B cell (primary cell): ENCODE measurements around the gene PRKCZ. TPM values are rescaled to one million over a fixed set of nuclear protein-coding genes. Genes with fewer than 3 reads are reported as not detected.

Source experiments
- ATAC-seq: fragments of 200-7000 bp; cut with Tn5 transposase; one replicate; pipeline ENCODE4 v1.10.0; 2021; ENCODE audit warnings: low read depth, mild to moderate bottlenecking, moderate number of reproducible peaks, moderate library complexity
- CTCF ChIA-PET: fragments of 350-600 bp; sonication (Branson Sonifier 250); formaldehyde crosslinking; loops from one replicate; lab custom pipeline; 2021; ENCODE audit warnings: antibody characterized with exemption, inconsistent platforms; lab: Charles Lee
- POLR2A ChIA-PET: fragments of 350-600 bp; sonication (Branson Sonifier 250); formaldehyde crosslinking; loops from one replicate; lab custom pipeline; 2021; ENCODE audit warnings: antibody characterized with exemption; lab: Charles Lee
- DNase-seq: peaks from one replicate; pipeline ENCODE4 v3.0.0; 2013
- H2AFZ ChIP-seq: 2 replicates; pipeline ENCODE4 v1.6.1; 2012; ENCODE audit warnings: mild to moderate bottlenecking, low read depth, low read length; ENCODE audit not compliant: insufficient read depth, poor library complexity, severe bottlenecking
- H3K27ac ChIP-seq, 2 donors: 1 replicate in 1 of 2; 2 replicates in 1 of 2; pipeline ENCODE4 v1.5.1; 2012 to 2013; ENCODE audit warnings: low read length in 2 of 2, mild to moderate bottlenecking in 2 of 2, moderate library complexity in 1 of 2
- H3K27me3 ChIP-seq, 4 experiments: fragments of 200-600 bp in 1 of 4; sonication (generic) in 1 of 4; replicated peaks in 1 of 4; 1 replicate in 2 of 4; 2 replicates in 2 of 4; pipeline versions ENCODE4 v1.6.1 to v1.7.0; 2013 to 2016; ENCODE audit warnings: low read length in 3 of 4, mild to moderate bottlenecking in 2 of 4, mixed read lengths in 1 of 4, moderate library complexity in 1 of 4; ENCODE audit not compliant: insufficient read depth in 4 of 4, control insufficient read depth in 3 of 4; ENCODE audit errors: control extremely low read depth in 1 of 4
- H3K36me3 ChIP-seq, 2 experiments: replicated peaks in 1 of 2; 1 replicate in 1 of 2; 2 replicates in 1 of 2; pipeline versions ENCODE4 v1.6.1 to v1.7.1; 2013; ENCODE audit warnings: low read length in 1 of 2; ENCODE audit not compliant: insufficient read depth in 2 of 2, control insufficient read depth in 1 of 2; ENCODE audit errors: control extremely low read depth in 1 of 2, extremely low read depth in 1 of 2
- H3K4me1 ChIP-seq, 2 donors: fragments of 200-600 bp in 1 of 2; sonication (generic) in 1 of 2; 1 replicate in 1 of 2; 2 replicates in 1 of 2; pipeline versions ENCODE4 v1.5.1 to v1.6.1; 2013 to 2017; ENCODE audit warnings: low read length in 2 of 2; ENCODE audit not compliant: control insufficient read depth in 2 of 2, insufficient read depth in 2 of 2
- H3K4me2 ChIP-seq: replicated peaks from 2 replicates; pipeline ENCODE3; 2012; ENCODE audit warnings: mild to moderate bottlenecking, low read depth, low read length; ENCODE audit not compliant: poor library complexity, severe bottlenecking
- H3K4me3 ChIP-seq, 5 experiments: fragments of 200-600 bp in 1 of 5; sonication (generic) in 1 of 5; 1 replicate in 3 of 5; 2 replicates in 2 of 5; pipeline versions ENCODE4 v1.5.1 to v1.7.0; 2011 to 2016; ENCODE audit warnings: low read length in 4 of 5, mild to moderate bottlenecking in 4 of 5, low read depth in 2 of 5, control low read depth in 1 of 5, moderate library complexity in 1 of 5; ENCODE audit not compliant: insufficient read depth in 1 of 5; ENCODE audit errors: control extremely low read depth in 1 of 5, extremely low read depth in 1 of 5
- H3K79me2 ChIP-seq: fragments of 200-600 bp; sonication (generic); one replicate; pipeline ENCODE4 v1.6.0; 2016; ENCODE audit warnings: low read length; ENCODE audit not compliant: control insufficient read depth, insufficient read depth
- H3K9ac ChIP-seq: fragments of 200-600 bp; sonication (generic); 2 replicates; pipeline ENCODE4 v1.6.1; 2017; ENCODE audit warnings: mild to moderate bottlenecking, low read length, moderate library complexity
- H3K9me3 ChIP-seq, 3 donors: one replicate each; pipeline versions ENCODE4 v1.6.1 to v1.7.1; 2013; ENCODE audit warnings: low read length in 2 of 3; ENCODE audit not compliant: control insufficient read depth in 2 of 3, insufficient read depth in 1 of 3; ENCODE audit errors: control extremely low read depth in 1 of 3
- H4K20me1 ChIP-seq: 2 replicates; pipeline ENCODE4 v1.6.0; 2012; ENCODE audit warnings: mild to moderate bottlenecking, low read length; ENCODE audit not compliant: insufficient read depth, control insufficient read depth, poor library complexity, severe bottlenecking
- H3K27ac Mint-ChIP-seq: one replicate; pipeline ENCODE4 v1.8.0; 2021; ENCODE audit warnings: mixed read lengths
- H3K27me3 Mint-ChIP-seq: one replicate; pipeline ENCODE4 v1.8.0; 2021; ENCODE audit warnings: mixed read lengths
- H3K4me1 Mint-ChIP-seq: one replicate; pipeline ENCODE4 v1.8.0; 2021; ENCODE audit warnings: mixed read lengths
- H3K4me3 Mint-ChIP-seq: one replicate; pipeline ENCODE4 v1.8.0; 2021; ENCODE audit warnings: mixed read lengths
- H3K9me3 Mint-ChIP-seq: one replicate; pipeline ENCODE4 v1.8.0; 2022; ENCODE audit warnings: mixed read lengths; ENCODE audit not compliant: insufficient read depth
- EZH2 ChIP-seq: IDR thresholded peaks from 2 replicates; pipeline ENCODE4 v1.6.1; 2012; ENCODE audit warnings: borderline replicate concordance, low read depth, mild to moderate bottlenecking, moderate library complexity, low read length; ENCODE audit not compliant: insufficient read depth, poor library complexity, severe bottlenecking
- WGBS: methylation state at CpG from one replicate; pipeline ENCODE4 v1.1.5; 2013; ENCODE audit warnings: missing lambda C conversion rate; ENCODE audit not compliant: insufficient coverage; 5-methylcytosine and 5-hydroxymethylcytosine counted together
- intact Hi-C: fragments of 100-400 bp; cut with micrococcal nuclease; formaldehyde crosslinking; loops from one replicate; pipeline ENCODE4 v1.10.0; 2022
- polyA plus RNA-seq: library from polyadenylated mRNA; depleted of rRNA; stranded (reverse); fragments of >200 nt; gene quantifications from 2 replicates; pipeline ENCODE4 v1.2.3, GENCODE V29; 2012
- total RNA-seq, 2 donors: library from RNA; stranded (reverse); fragments of 120-200 nt in 1 of 2; gene quantifications; 1 replicate in 1 of 2; 2 replicates in 1 of 2; pipeline versions ENCODE4 v1.2.3 to v1.2.4, GENCODE V29; 2013 to 2022
- TF ChIP-seq, protein P1 (sequence below): fragments of 200-600 bp; IDR thresholded peaks from one replicate; pipeline ENCODE4 v1.8.0; 2022; ENCODE audit warnings: antibody characterized with exemption, mild to moderate bottlenecking

PRKCZ gene
- total and polyA plus RNA-seq, 2 donors (not counting 1 experiment from before 2014, with no cell fraction given): 17.9 to 53.2 TPM

DNA sequence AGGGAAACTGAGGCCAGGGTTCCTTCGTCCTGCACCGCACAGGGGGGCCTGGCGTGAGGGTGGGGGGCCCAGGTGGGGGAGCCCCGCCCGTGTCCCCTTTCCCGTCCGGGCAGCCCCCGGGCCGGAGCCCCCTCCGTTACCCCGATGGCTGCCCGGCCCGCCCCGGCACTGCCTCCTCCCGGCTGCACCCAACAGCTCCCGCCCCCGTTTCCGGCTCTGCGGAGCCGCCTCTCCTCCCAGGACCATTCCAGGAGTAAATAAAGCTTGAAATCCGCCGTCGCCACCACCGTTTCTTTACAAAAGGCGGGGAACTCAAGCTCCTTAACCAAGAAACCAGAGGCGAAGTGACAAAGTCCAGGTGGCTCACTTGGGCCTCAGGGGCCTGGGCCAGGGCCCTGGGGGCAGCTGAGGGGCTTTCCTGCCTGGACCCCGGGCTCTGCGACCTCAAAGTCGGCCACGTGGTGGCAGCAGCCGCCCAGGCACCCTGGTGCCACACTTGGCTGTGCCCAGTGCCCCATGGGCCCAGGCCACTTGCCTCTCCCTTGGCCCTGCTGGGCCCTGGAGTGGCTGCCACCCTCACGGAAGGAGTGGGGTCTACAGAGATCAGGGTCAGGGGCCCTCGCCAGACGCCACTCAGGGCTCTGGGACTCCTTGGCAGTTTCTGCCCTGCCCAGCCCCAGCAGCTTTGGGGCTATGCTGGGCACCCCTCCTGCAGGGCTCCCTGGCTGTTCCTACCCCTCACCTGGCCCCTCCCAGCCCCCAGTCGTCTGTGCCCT lies 144.9 kb downstream of the PRKCZ start:
- intact Hi-C loops: loop anchor here (1.0 to 10.0 kb wide), 9 partner anchors 10 to 1230 kb away; partner anchors contain the start of genes MORN1, PANK4, PEX10 and RER1
- H3K4me3 Mint-ChIP-seq: peak overlapping the region; percentile 93
- Histone ChIP-seq H3K36me3 (peaks cover 0 to 6% of the 10 kb centered on the region in 2 experiments), H3K27ac (peak overlapping the region; percentile 80 to 84), H3K27me3 (no peaks in the 10 kb centered on the region), H3K4me3 (peak overlapping the region; percentile 46 to 81 (median 63)), H3K9me3 (no peaks in the 10 kb centered on the region), H3K79me2 (peaks cover 15% of the 10 kb centered on the region), H2AFZ (peak overlapping the region; percentile 82), H4K20me1 (peaks cover 6% of the 10 kb centered on the region), H3K9ac (peak overlapping the region; percentile 80), H3K4me2 (peak overlapping the region; percentile 96), H3K4me1 (peaks cover 26 to 41% of the 10 kb centered on the region in 2 donors)
- H3K27ac Mint-ChIP-seq: peak overlapping the region; percentile 96
- TF ChIP-seq, protein P1, sequence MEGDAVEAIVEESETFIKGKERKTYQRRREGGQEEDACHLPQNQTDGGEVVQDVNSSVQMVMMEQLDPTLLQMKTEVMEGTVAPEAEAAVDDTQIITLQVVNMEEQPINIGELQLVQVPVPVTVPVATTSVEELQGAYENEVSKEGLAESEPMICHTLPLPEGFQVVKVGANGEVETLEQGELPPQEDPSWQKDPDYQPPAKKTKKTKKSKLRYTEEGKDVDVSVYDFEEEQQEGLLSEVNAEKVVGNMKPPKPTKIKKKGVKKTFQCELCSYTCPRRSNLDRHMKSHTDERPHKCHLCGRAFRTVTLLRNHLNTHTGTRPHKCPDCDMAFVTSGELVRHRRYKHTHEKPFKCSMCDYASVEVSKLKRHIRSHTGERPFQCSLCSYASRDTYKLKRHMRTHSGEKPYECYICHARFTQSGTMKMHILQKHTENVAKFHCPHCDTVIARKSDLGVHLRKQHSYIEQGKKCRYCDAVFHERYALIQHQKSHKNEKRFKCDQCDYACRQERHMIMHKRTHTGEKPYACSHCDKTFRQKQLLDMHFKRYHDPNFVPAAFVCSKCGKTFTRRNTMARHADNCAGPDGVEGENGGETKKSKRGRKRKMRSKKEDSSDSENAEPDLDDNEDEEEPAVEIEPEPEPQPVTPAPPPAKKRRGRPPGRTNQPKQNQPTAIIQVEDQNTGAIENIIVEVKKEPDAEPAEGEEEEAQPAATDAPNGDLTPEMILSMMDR: peak; percentile 90
- TF ChIP-seq EZH2: no peak
- ChIA-PET POLR2A (interaction anchor here (0.6 to 2.3 kb wide), 16 partner anchors 10 to 391 kb away, joined by 3 to 24 read pairs (median 4); partner anchors contain the start of genes MORN1, PEX10, PRXL2B and RER1), CTCF (interaction anchor here (0.6 to 13.5 kb wide), 41 partner anchors 9 to 403 kb away, joined by 3 to 295 read pairs (median 5); partner anchors contain the start of genes MORN1, PANK4, PEX10 and RER1)
- under 1% methylated on average over 33 of the region's 35 CpGs for WGBS
- peaks cover 24% of the 10 kb centered on the region for H3K4me1 Mint-ChIP-seq
- DNase-seq (peak; percentile 93), ATAC-seq (peak; percentile 75)
- H3K27me3 Mint-ChIP-seq: no peaks in the 10 kb centered on the region
- no peaks in the 10 kb centered on the region for H3K9me3 Mint-ChIP-seq
